Panc1 (cell line): Measurements from ENCODE around the gene ASXL1. TPM values are rescaled to one million over a fixed set of nuclear protein-coding genes. Genes with fewer than 3 reads are reported as not detected.
A peak's percentile ranks its signal among the peaks of the same experiment; 100 is the strongest.

Experiments used
- ATAC-seq: fragments of 200-7000 bp; cut with Tn5 transposase; 2 replicates; pipeline ENCODE4 v1.9.1; 2020; ENCODE audit warnings: mild to moderate bottlenecking, moderate library complexity
- BruUV-seq: library from RNA; stranded (reverse); fragments of 400-500 nt; replicated peaks from 2 replicates; lab custom pipeline; 2021; lab: Mats Ljungman, UMichigan
- CTCF ChIA-PET: fragments of 300-600 bp; sonication (Branson Sonifier 250); formaldehyde crosslinking; loops from one replicate; lab custom pipeline; 2022; ENCODE audit warnings: antibody characterized with exemption; lab: Charles Lee
- POLR2A ChIA-PET: fragments of 300-600 bp; sonication (Branson Sonifier 250); formaldehyde crosslinking; loops from one replicate; lab custom pipeline; 2022; ENCODE audit warnings: antibody characterized with exemption; lab: Charles Lee
- DNase-seq: peaks from one replicate; pipeline ENCODE4 v3.0.0-alpha.2; 2010; ENCODE audit warnings: low read depth, low spot score
- H3K27ac ChIP-seq: 2 replicates; pipeline ENCODE4 v1.5.1; 2011; ENCODE audit warnings: mild to moderate bottlenecking, low read length, inconsistent platforms
- H3K27me3 ChIP-seq: fragments of 200-500 bp; sonication (Bioruptor generic); 2 replicates; pipeline ENCODE4 v1.6.0; 2014; ENCODE audit warnings: low read length, inconsistent platforms; ENCODE audit not compliant: control insufficient read depth, insufficient read depth
- H3K36me3 ChIP-seq: fragments of 200-500 bp; sonication (Bioruptor generic); 2 replicates; pipeline ENCODE4 v1.5.1; 2014; ENCODE audit warnings: inconsistent platforms, mild to moderate bottlenecking, low read length, moderate library complexity; ENCODE audit not compliant: control insufficient read depth, insufficient read depth
- H3K4me1 ChIP-seq: 2 replicates; pipeline ENCODE4 v1.5.1; 2011; ENCODE audit warnings: inconsistent platforms, mild to moderate bottlenecking, low read length, moderate library complexity; ENCODE audit not compliant: control insufficient read depth, insufficient read depth
- H3K4me3 ChIP-seq, 2 experiments: 2 replicates each; pipeline ENCODE4 v1.5.1; 2011 to 2012; ENCODE audit warnings: low read depth in 2 of 2, low read length in 2 of 2, mild to moderate bottlenecking in 2 of 2, inconsistent platforms in 1 of 2, moderate library complexity in 1 of 2
- H3K9me3 ChIP-seq: fragments of 200-500 bp; sonication (Bioruptor generic); 2 replicates; pipeline ENCODE4 v1.5.1; 2014; ENCODE audit warnings: low read depth, mild to moderate bottlenecking, inconsistent platforms, low read length, moderate library complexity; ENCODE audit not compliant: control insufficient read depth, insufficient read depth
- CTCF ChIP-seq: fragments of 450-650 bp; IDR thresholded peaks from 2 replicates; pipeline ENCODE4 v1.5.1; 2017; ENCODE audit warnings: mild to moderate bottlenecking
- POLR2AphosphoS5 ChIP-seq: IDR thresholded peaks from 2 replicates; pipeline ENCODE4 v1.6.1; 2012; ENCODE audit warnings: mild to moderate bottlenecking, low read depth, low read length, moderate library complexity
- SIN3A ChIP-seq: IDR thresholded peaks from 2 replicates; pipeline ENCODE4 v1.6.1; 2012; ENCODE audit warnings: low read depth, mild to moderate bottlenecking, low read length, moderate library complexity, borderline replicate concordance; ENCODE audit not compliant: insufficient read depth
- TCF7L2 ChIP-seq: IDR thresholded peaks from 2 replicates; pipeline ENCODE4 v1.6.1; 2011; ENCODE audit warnings: mild to moderate bottlenecking, low read depth, low read length, inconsistent platforms
- in situ Hi-C: cut with HindIII; loops from 2 replicates; pipeline ENCODE4 v1.10.0; 2016; ENCODE audit warnings: low sequenced_read_pairs, low pct_unique_long_range_greater_than_20kb
- intact Hi-C: fragments of 100-400 bp; cut with micrococcal nuclease; formaldehyde crosslinking; loops from one replicate; pipeline ENCODE4 v1.10.0; 2022; ENCODE audit not compliant: unreplicated experiment
- total RNA-seq: library from RNA; stranded (reverse); gene quantifications from one replicate; pipeline ENCODE4 v1.2.1, GENCODE V29; 2021; ENCODE audit not compliant: unreplicated experiment
- TF ChIP-seq, protein P1 (sequence below), 2 experiments: IDR thresholded peaks; 2 replicates each; pipeline ENCODE4 v1.6.1; 2011 to 2012; ENCODE audit warnings: low read depth in 2 of 2, control low read depth in 1 of 2, low read length in 1 of 2, mild to moderate bottlenecking in 1 of 2, moderate library complexity in 1 of 2; ENCODE audit not compliant: insufficient read depth in 1 of 2

Gene ASXL1
- total RNA-seq, 1 experiment from 2014 or later, result 205 TPM

DNA sequence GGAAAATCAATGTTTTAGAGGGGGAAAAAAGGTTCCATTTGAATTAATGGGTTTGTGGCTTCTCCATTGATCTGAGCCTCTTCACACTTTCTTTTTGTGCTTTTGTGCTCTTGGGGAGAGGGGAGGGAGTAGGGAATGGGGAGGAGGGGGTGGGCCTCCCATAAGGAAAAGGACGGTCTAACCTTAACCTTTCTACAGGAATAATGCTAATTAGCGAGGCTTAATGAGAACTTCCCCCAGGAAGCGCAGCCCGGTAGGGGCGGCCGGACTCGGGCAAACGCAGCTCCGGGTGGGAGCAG is 124.0 kb downstream of the ASXL1 start:
- Histone ChIP-seq H3K4me3 (peak overlapping the region; percentile 66 to 67), H3K27ac (peak overlapping the region; percentile 59), H3K36me3 (no peaks in the 10 kb centered on the region; the same call in 1 of the 2 replicates), H3K27me3 (no peaks in the 10 kb centered on the region), H3K9me3 (no peaks in the 10 kb centered on the region), H3K4me1 (peaks cover 41% of the 10 kb centered on the region)
- no TSS peak for BruUV-seq
- TF ChIP-seq POLR2AphosphoS5 (no peak), TCF7L2 (no peak), SIN3A (no peak), CTCF (no peak)
- TF ChIP-seq, protein P1, sequence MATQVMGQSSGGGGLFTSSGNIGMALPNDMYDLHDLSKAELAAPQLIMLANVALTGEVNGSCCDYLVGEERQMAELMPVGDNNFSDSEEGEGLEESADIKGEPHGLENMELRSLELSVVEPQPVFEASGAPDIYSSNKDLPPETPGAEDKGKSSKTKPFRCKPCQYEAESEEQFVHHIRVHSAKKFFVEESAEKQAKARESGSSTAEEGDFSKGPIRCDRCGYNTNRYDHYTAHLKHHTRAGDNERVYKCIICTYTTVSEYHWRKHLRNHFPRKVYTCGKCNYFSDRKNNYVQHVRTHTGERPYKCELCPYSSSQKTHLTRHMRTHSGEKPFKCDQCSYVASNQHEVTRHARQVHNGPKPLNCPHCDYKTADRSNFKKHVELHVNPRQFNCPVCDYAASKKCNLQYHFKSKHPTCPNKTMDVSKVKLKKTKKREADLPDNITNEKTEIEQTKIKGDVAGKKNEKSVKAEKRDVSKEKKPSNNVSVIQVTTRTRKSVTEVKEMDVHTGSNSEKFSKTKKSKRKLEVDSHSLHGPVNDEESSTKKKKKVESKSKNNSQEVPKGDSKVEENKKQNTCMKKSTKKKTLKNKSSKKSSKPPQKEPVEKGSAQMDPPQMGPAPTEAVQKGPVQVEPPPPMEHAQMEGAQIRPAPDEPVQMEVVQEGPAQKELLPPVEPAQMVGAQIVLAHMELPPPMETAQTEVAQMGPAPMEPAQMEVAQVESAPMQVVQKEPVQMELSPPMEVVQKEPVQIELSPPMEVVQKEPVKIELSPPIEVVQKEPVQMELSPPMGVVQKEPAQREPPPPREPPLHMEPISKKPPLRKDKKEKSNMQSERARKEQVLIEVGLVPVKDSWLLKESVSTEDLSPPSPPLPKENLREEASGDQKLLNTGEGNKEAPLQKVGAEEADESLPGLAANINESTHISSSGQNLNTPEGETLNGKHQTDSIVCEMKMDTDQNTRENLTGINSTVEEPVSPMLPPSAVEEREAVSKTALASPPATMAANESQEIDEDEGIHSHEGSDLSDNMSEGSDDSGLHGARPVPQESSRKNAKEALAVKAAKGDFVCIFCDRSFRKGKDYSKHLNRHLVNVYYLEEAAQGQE (IDR thresholded peaks at IDR 0.05; ENCODE audit: insufficient read depth in 1 of 2, low read depth in 2 of 2, low read length in 1 of 2), result no peak
- in situ Hi-C loops (no loop called here), intact Hi-C loops (no loop called here)
- no peak for ATAC-seq
- no peak for DNase-seq
- ChIA-PET POLR2A (interaction anchor here (0.6 kb wide), 1 partner anchor 833 kb away, joined by 3 read pairs; no protein-coding TSS in a partner anchor), CTCF (interaction anchor here (0.7 kb wide), 1 partner anchor 802 kb away, joined by 5 read pairs; no protein-coding TSS in a partner anchor)

- peak overlapping the region; percentile 59 for H3K27ac ChIP-seq
- DNase-seq, result no peak
These were observed 124.5 kb downstream of the ASXL1 start for GRCh38 chr20:32482442-32483261.

More at GRCh38 chr20:32482442-32483261, 124.5 kb downstream of the ASXL1 start:
- Histone ChIP-seq H3K27me3 (no peaks in the 10 kb centered on the region), H3K4me1 (peaks cover 36% of the 10 kb centered on the region), H3K9me3 (no peaks in the 10 kb centered on the region), H3K4me3 (peak overlapping the region; percentile 66 to 67), H3K36me3 (no peaks in the 10 kb centered on the region; the same call in 1 of the 2 replicates)
- no TSS peak for BruUV-seq
- ChIA-PET POLR2A (interaction anchor here (0.5 to 0.6 kb wide), 2 partner anchors 832 to 1511 kb away, joined by 3 read pairs; no protein-coding TSS in a partner anchor), CTCF (interaction anchor here (0.6 kb wide), 1 partner anchor 185 kb away, joined by 5 read pairs; no protein-coding TSS in a partner anchor)
- peak; percentile 47 for ATAC-seq
- TF ChIP-seq CTCF, result no peak
- peak; percentile 55; the same call in 1 of the 2 replicates for TF ChIP-seq SIN3A
- intact Hi-C loops, result no loop called here
- in situ Hi-C loops, result no loop called here
